GM12878 (cell line): ENCODE results near the gene BAG5. TPM values are rescaled to one million over a fixed set of nuclear protein-coding genes. Genes with fewer than 3 reads are reported as not detected.

Experiments used
- ATAC-seq: fragments of 200-7000 bp; cut with Tn5 transposase; 3 replicates; pipeline ENCODE4 v1.9.1; 2020; ENCODE audit warnings: mild to moderate bottlenecking, moderate library complexity
- BruUV-seq: library from RNA; stranded (reverse); fragments of 400-500 nt; replicated peaks from 2 replicates; lab custom pipeline; 2021; lab: Mats Ljungman, UMichigan
- CTCF ChIA-PET: fragments of 300-600 bp; sonication (Branson Sonifier 250); formaldehyde crosslinking; extraction: SDS; loops from one replicate; lab custom pipeline; 2021; ENCODE audit warnings: inconsistent platforms; lab: Yijun Ruan, JAX
- POLR2A ChIA-PET: fragments of 350-600 bp; formaldehyde crosslinking; extraction: SDS; loops from one replicate; lab custom pipeline; 2021; ENCODE audit warnings: inconsistent platforms; lab: Charles Lee
- RAD21 ChIA-PET: fragments of 300-600 bp; sonication (Branson Sonifier 250); formaldehyde crosslinking; loops from one replicate; lab custom pipeline; 2023; ENCODE audit warnings: antibody characterized with exemption; ENCODE audit not compliant: unreplicated experiment; lab: Charles Lee
- SMC1A ChIA-PET: fragments of 300-600 bp; sonication (Branson Sonifier 250); formaldehyde crosslinking; loops from one replicate; lab custom pipeline; 2023; ENCODE audit not compliant: unreplicated experiment, uncharacterized antibody; lab: Charles Lee
- DNase-seq: peaks from one replicate; pipeline ENCODE4 v3.0.0-alpha.2; 2011; ENCODE audit warnings: low read depth, low spot score
- FAIRE-seq: peaks from 3 replicates; lab custom pipeline; 2011; peaks lifted over from hg19 to GRCh38; lab: Jason Lieb, UNC
- H2AFZ ChIP-seq: 2 replicates; pipeline ENCODE4 v1.6.0; 2011; ENCODE audit warnings: low read depth, low read length, control low read depth; ENCODE audit not compliant: control insufficient read depth
- H3K27ac ChIP-seq: 2 replicates; pipeline ENCODE4 v1.5.1; 2011; ENCODE audit warnings: control low read depth; ENCODE audit not compliant: control insufficient read depth, insufficient read depth
- H3K27me3 ChIP-seq, 2 experiments: replicated peaks in 1 of 2; 2 replicates each; pipeline versions ENCODE4 v1.6.0 to v1.6.1; 2011; ENCODE audit warnings: low read length in 1 of 2; ENCODE audit not compliant: control insufficient read depth in 2 of 2, insufficient read depth in 2 of 2
- H3K36me3 ChIP-seq, 2 experiments: 2 replicates each; pipeline ENCODE4 v1.5.1; 2011; ENCODE audit warnings: low read length in 1 of 2; ENCODE audit not compliant: control insufficient read depth in 2 of 2, insufficient read depth in 2 of 2
- H3K4me1 ChIP-seq: 2 replicates; pipeline ENCODE4 v1.6.1; 2011; ENCODE audit warnings: mild to moderate bottlenecking, low read length, moderate library complexity, mixed read lengths; ENCODE audit not compliant: control insufficient read depth, insufficient read depth
- H3K4me2 ChIP-seq: 2 replicates; pipeline ENCODE4 v1.6.0; 2011; ENCODE audit warnings: control low read depth; ENCODE audit not compliant: control insufficient read depth, insufficient read depth
- H3K4me3 ChIP-seq: fragments of 200-600 bp; sonication (generic); 2 replicates; pipeline ENCODE4 v1.5.1; 2016
- H3K79me2 ChIP-seq: 2 replicates; pipeline ENCODE4 v1.6.0; 2011; ENCODE audit warnings: low read length; ENCODE audit not compliant: control insufficient read depth, insufficient read depth
- H3K9ac ChIP-seq: 2 replicates; pipeline ENCODE4 v1.8.0; 2011; ENCODE audit warnings: low read length, control low read depth, mixed read lengths; ENCODE audit not compliant: control insufficient read depth, insufficient read depth
- H3K9me3 ChIP-seq: replicated peaks from 3 replicates; pipeline ENCODE4 v1.5.1; 2011; ENCODE audit warnings: mild to moderate bottlenecking, low read length; ENCODE audit not compliant: control insufficient read depth, insufficient read depth
- H4K20me1 ChIP-seq: 2 replicates; pipeline ENCODE4 v1.6.0; 2011; ENCODE audit not compliant: control insufficient read depth, insufficient read depth
- CEBPB ChIP-seq, 2 experiments: fragments of 150-350 bp in 1 of 2; IDR thresholded peaks; 2 replicates each; pipeline ENCODE4 v1.6.1; 2012 to 2014; ENCODE audit warnings: low read depth in 2 of 2, low read length in 2 of 2, borderline replicate concordance in 1 of 2, inconsistent platforms in 1 of 2
- CHD1 ChIP-seq: IDR thresholded peaks from 2 replicates; pipeline ENCODE4 v1.6.1; 2012; ENCODE audit warnings: low read depth, low read length, improper control_type of control experiment
- CREM ChIP-seq: IDR thresholded peaks from 2 replicates; pipeline ENCODE4 v1.6.1; 2014; ENCODE audit warnings: antibody characterized with exemption, low read depth
- ETV6 ChIP-seq, 2 experiments: fragments of 450-650 bp in 1 of 2; IDR thresholded peaks in 1 of 2; conservative IDR thresholded peaks in 1 of 2; 2 replicates each; pipeline ENCODE4 v1.6.1; 2014; ENCODE audit warnings: antibody characterized with exemption in 1 of 2, borderline replicate concordance in 1 of 2, low read depth in 1 of 2, mild to moderate bottlenecking in 1 of 2, moderate library complexity in 1 of 2
- IKZF2 ChIP-seq, 2 experiments: fragments of 450-650 bp; IDR thresholded peaks; 2 replicates each; pipeline ENCODE4 v1.6.1; 2017; ENCODE audit warnings: mild to moderate bottlenecking in 2 of 2, moderate library complexity in 2 of 2
- MTA3 ChIP-seq: IDR thresholded peaks from 2 replicates; pipeline ENCODE4 v1.6.1; 2012; ENCODE audit warnings: low read length, inconsistent platforms, borderline replicate concordance
- MXI1 ChIP-seq: fragments of 150-350 bp; IDR thresholded peaks from 2 replicates; pipeline ENCODE4 v1.6.1; 2011; ENCODE audit warnings: low read depth, mild to moderate bottlenecking, inconsistent platforms, low read length, improper control_type of control experiment
- RAD51 ChIP-seq: fragments of 450-650 bp; IDR thresholded peaks from 2 replicates; pipeline ENCODE4 v1.6.1; 2016; ENCODE audit warnings: moderate library complexity, mild to moderate bottlenecking, inconsistent platforms
- SMC3 ChIP-seq: IDR thresholded peaks from 2 replicates; pipeline ENCODE4 v1.6.1; 2011; ENCODE audit warnings: low read length, improper control_type of control experiment, borderline replicate concordance
- WGBS: methylation state at CpG from one replicate; pipeline ENCODE4 v1.1.6; 2016; ENCODE audit warnings: low lambda C conversion rate; ENCODE audit not compliant: insufficient replicate concordance, insufficient coverage; ENCODE audit errors: missing lambda C conversion rate; 5-methylcytosine and 5-hydroxymethylcytosine counted together
- in situ Hi-C: fragments of 300-500 bp; cut with MboI; formaldehyde crosslinking; loops from 9 replicates; pipeline ENCODE4 v1.14.3; 2018; ENCODE audit warnings: mixed read lengths
- intact Hi-C: fragments of 100-400 bp; cut with micrococcal nuclease; formaldehyde crosslinking; loops from one replicate; pipeline ENCODE4 v1.14.2; 2022; ENCODE audit not compliant: unreplicated experiment
- polyA plus RNA-seq, 11 experiments: library from polyadenylated mRNA; depleted of rRNA in 4 of 11; unstranded in 6 of 11; stranded (reverse) in 5 of 11; fragments of >200 nt; fragmentation: Nextera tagmentation in 4 of 11; fragmentation: Illumina TruSeq in 1 of 11; extraction: Ambion mirVana in 4 of 11; extraction: Trizol in 1 of 11; gene quantifications; 1 replicate in 1 of 11; 2 replicates in 10 of 11; pipeline versions ENCODE4 v1.2.1 to v1.2.3, GENCODE V29; 2011 to 2016; ENCODE audit warnings: inconsistent platforms in 2 of 11, missing spikeins in 2 of 11, low read depth in 1 of 11
- total RNA-seq, 4 experiments: library from RNA; depleted of rRNA in 3 of 4; stranded (reverse); fragments of >200 nt in 3 of 4; fragmentation: Illumina TruSeq in 1 of 4; extraction: Trizol in 1 of 4; gene quantifications; 2 replicates each; pipeline versions ENCODE4 v1.2.1 to v1.2.3, GENCODE V29; 2013 to 2021
- TF ChIP-seq, protein P1 (sequence below): fragments of 450-650 bp; IDR thresholded peaks from 2 replicates; pipeline ENCODE4 v1.6.1; 2017; ENCODE audit warnings: mild to moderate bottlenecking, moderate library complexity
- TF ChIP-seq, protein P2 (sequence below): IDR thresholded peaks from 2 replicates; pipeline ENCODE4 v1.6.1; 2012; ENCODE audit warnings: low read length, inconsistent platforms

Gene BAG5
- total and polyA plus RNA-seq, 10 of the 15 experiments (the other 5 are each of a cell fraction or from before 2014, with no cell fraction given) = 9.9 to 30.5 (median 20.1) TPM

- Histone ChIP-seq H2AFZ (peak overlapping the region; percentile 62; the same call in 1 of the 2 replicates), H4K20me1 (no peaks in the 10 kb centered on the region), H3K4me2 (peak overlapping the region; percentile 97), H3K36me3 (no peaks in the 10 kb centered on the region), H3K4me1 (peaks cover 25% of the 10 kb centered on the region), H3K9ac (peak overlapping the region; percentile 34; the same call in 1 of the 2 replicates), H3K79me2 (no peaks in the 10 kb centered on the region), H3K27me3 (peaks cover 2% of the 10 kb centered on the region in 2 experiments; a peak in 2 of 4 replicates), H3K9me3 (no peaks in the 10 kb centered on the region; the same call in 2 of the 3 replicates), H3K27ac (no peak overlapping the region)
- ChIA-PET CTCF (interaction anchor here (0.7 to 6.5 kb wide), 4 partner anchors 9 to 1806 kb away, joined by 3 to 53 read pairs (median 22); partner anchors contain the start of gene TRMT61A), SMC1A (interaction anchor here (1.6 to 1.7 kb wide), 2 partner anchors 23 to 37 kb away, joined by 3 to 5 read pairs; no protein-coding TSS in a partner anchor), RAD21 (interaction anchor here (0.6 to 1.4 kb wide), 3 partner anchors 10 to 44 kb away, joined by 3 to 7 read pairs (median 5); no protein-coding TSS in a partner anchor), POLR2A (interaction anchor here (1.3 kb wide), 1 partner anchor 24 kb away, joined by 4 read pairs; no protein-coding TSS in a partner anchor)
- no TSS peak for BruUV-seq
- DNase-seq (no peak), ATAC-seq (peak; percentile 29), FAIRE-seq (no peak)
- in situ Hi-C loops (no loop called here), intact Hi-C loops (no loop called here)
- 7% methylated on average over 10 of the region's 10 CpGs for WGBS
- TF ChIP-seq CHD1 = no peak
- no peak for TF ChIP-seq CEBPB (IDR thresholded peaks at IDR 0.05; ENCODE audit: borderline replicate concordance in 1 of 2, low read depth in 2 of 2, low read length in 2 of 2)
- TF ChIP-seq MTA3 = no peak
- no peak for TF ChIP-seq SMC3
- TF ChIP-seq, protein P1, sequence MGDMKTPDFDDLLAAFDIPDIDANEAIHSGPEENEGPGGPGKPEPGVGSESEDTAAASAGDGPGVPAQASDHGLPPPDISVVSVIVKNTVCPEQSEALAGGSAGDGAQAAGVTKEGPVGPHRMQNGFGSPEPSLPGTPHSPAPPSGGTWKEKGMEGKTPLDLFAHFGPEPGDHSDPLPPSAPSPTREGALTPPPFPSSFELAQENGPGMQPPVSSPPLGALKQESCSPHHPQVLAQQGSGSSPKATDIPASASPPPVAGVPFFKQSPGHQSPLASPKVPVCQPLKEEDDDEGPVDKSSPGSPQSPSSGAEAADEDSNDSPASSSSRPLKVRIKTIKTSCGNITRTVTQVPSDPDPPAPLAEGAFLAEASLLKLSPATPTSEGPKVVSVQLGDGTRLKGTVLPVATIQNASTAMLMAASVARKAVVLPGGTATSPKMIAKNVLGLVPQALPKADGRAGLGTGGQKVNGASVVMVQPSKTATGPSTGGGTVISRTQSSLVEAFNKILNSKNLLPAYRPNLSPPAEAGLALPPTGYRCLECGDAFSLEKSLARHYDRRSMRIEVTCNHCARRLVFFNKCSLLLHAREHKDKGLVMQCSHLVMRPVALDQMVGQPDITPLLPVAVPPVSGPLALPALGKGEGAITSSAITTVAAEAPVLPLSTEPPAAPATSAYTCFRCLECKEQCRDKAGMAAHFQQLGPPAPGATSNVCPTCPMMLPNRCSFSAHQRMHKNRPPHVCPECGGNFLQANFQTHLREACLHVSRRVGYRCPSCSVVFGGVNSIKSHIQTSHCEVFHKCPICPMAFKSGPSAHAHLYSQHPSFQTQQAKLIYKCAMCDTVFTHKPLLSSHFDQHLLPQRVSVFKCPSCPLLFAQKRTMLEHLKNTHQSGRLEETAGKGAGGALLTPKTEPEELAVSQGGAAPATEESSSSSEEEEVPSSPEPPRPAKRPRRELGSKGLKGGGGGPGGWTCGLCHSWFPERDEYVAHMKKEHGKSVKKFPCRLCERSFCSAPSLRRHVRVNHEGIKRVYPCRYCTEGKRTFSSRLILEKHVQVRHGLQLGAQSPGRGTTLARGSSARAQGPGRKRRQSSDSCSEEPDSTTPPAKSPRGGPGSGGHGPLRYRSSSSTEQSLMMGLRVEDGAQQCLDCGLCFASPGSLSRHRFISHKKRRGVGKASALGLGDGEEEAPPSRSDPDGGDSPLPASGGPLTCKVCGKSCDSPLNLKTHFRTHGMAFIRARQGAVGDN = no peak
- TF ChIP-seq, protein P2, sequence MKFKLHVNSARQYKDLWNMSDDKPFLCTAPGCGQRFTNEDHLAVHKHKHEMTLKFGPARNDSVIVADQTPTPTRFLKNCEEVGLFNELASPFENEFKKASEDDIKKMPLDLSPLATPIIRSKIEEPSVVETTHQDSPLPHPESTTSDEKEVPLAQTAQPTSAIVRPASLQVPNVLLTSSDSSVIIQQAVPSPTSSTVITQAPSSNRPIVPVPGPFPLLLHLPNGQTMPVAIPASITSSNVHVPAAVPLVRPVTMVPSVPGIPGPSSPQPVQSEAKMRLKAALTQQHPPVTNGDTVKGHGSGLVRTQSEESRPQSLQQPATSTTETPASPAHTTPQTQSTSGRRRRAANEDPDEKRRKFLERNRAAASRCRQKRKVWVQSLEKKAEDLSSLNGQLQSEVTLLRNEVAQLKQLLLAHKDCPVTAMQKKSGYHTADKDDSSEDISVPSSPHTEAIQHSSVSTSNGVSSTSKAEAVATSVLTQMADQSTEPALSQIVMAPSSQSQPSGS = no peak
- TF ChIP-seq CREM = no peak
- no peak for TF ChIP-seq MXI1
- no peak for TF ChIP-seq ETV6 (conservative IDR thresholded peaks at IDR 0.05 in 1 of 2, IDR thresholded peaks at IDR 0.05 in 1 of 2; ENCODE audit: borderline replicate concordance in 1 of 2, low read depth in 1 of 2)
- TF ChIP-seq RAD51 = no peak
- no peak for TF ChIP-seq IKZF2 (IDR thresholded peaks at IDR 0.05)
- TF ChIP-seq, all 136 proteins: peak for 0
- H3K4me3 ChIP-seq = no peak overlapping the region
These were observed 42.2 kb downstream of the BAG5 start for GRCh38 chr14:103520269-103520656.
